ENCODE data around the gene UFD1.

GRCh38 chr22:19473578-19473977 is 5.4 kb downstream of the UFD1 start:
- TF ChIP-seq ARNT (IDR thresholded peaks at IDR 0.05), result no peak
- TF ChIP-seq SUZ12 (IDR thresholded peaks at IDR 0.05), result no peak
- no peak for TF ChIP-seq SP1 (IDR thresholded peaks at IDR 0.05)
- TF ChIP-seq FOXM1 (IDR thresholded peaks at IDR 0.05; ENCODE audit: borderline replicate concordance), result no peak
- TF ChIP-seq ZNF384 (IDR thresholded peaks at IDR 0.05), result no peak
- no peak for TF ChIP-seq TARDBP (IDR thresholded peaks at IDR 0.05)
- TF ChIP-seq FOXA1 (IDR thresholded peaks at IDR 0.05), result no peak
- TF ChIP-seq BHLHE40 (IDR thresholded peaks at IDR 0.05; ENCODE audit: borderline replicate concordance), result no peak
- no peak for TF ChIP-seq ELF4 (IDR thresholded peaks at IDR 0.05)
- TF ChIP-seq NFRKB (IDR thresholded peaks at IDR 0.05), result no peak

Data from HEK293T (cell line).